Activated B cell treated with CpG ODN at 0.5 μM for 24 hours (primary cell): ENCODE results near the gene NRIP1. TPM values are rescaled to one million over a fixed set of nuclear protein-coding genes. Genes with fewer than 3 reads are reported as not detected.

Experiments
- ATAC-seq: fragments of 200-7000 bp; cut with Tn5 transposase; one replicate; pipeline ENCODE4 v1.10.0; 2021; ENCODE audit warnings: low read depth, mild to moderate bottlenecking, moderate library complexity
- CTCF ChIA-PET: fragments of 350-600 bp; sonication (Branson Sonifier 250); formaldehyde crosslinking; loops from one replicate; lab custom pipeline; 2021; ENCODE audit warnings: antibody characterized with exemption; lab: Charles Lee
- POLR2A ChIA-PET: fragments of 350-600 bp; sonication (Branson Sonifier 250); formaldehyde crosslinking; loops from one replicate; lab custom pipeline; 2021; ENCODE audit warnings: antibody characterized with exemption; lab: Charles Lee
- DNase-seq: peaks from one replicate; pipeline ENCODE4 v3.0.0; 2022
- H3K27ac Mint-ChIP-seq: one replicate; pipeline ENCODE4 v1.8.0; 2020; ENCODE audit warnings: mixed read lengths
- H3K27me3 Mint-ChIP-seq: one replicate; pipeline ENCODE4 v1.8.0; 2021; ENCODE audit warnings: mixed read lengths
- H3K36me3 Mint-ChIP-seq: one replicate; pipeline ENCODE4 v1.8.0; 2021; ENCODE audit warnings: low read depth, mixed read lengths
- H3K4me1 Mint-ChIP-seq: one replicate; pipeline ENCODE4 v1.8.0; 2021; ENCODE audit warnings: mixed read lengths
- H3K4me3 Mint-ChIP-seq: one replicate; pipeline ENCODE4 v1.8.0; 2020; ENCODE audit warnings: mild to moderate bottlenecking, mixed read lengths
- H3K9me3 Mint-ChIP-seq: one replicate; pipeline ENCODE4 v1.8.0; 2020; ENCODE audit warnings: mixed read lengths
- CTCF ChIP-seq: fragments of 200-600 bp; IDR thresholded peaks from one replicate; pipeline ENCODE4 v1.8.0; 2022; ENCODE audit warnings: antibody characterized with exemption, mild to moderate bottlenecking
- intact Hi-C: fragments of 100-400 bp; cut with micrococcal nuclease; formaldehyde crosslinking; loops from one replicate; pipeline ENCODE4 v1.15.1; 2024
- total RNA-seq: library from RNA; stranded (reverse); gene quantifications from 2 replicates; pipeline ENCODE4 v1.2.3, GENCODE V29; 2022

NRIP1 gene
- total RNA-seq, 1 donor from 2014 or later: 26.6 TPM

GRCh38 chr21:15098908-15099307 lies 34.1 kb upstream of the NRIP1 start:
- intact Hi-C loops: no loop called here
- H3K27me3 Mint-ChIP-seq: no peaks in the 10 kb centered on the region
- ChIA-PET POLR2A (no interaction called here), CTCF (no interaction called here)
- no peak overlapping the region for H3K4me3 Mint-ChIP-seq
- no peaks in the 10 kb centered on the region for H3K9me3 Mint-ChIP-seq
- TF ChIP-seq CTCF: no peak
- no peak overlapping the region for H3K27ac Mint-ChIP-seq
- no peaks in the 10 kb centered on the region for H3K4me1 Mint-ChIP-seq
- ATAC-seq: no peak
- DNase-seq: no peak
- no peaks in the 10 kb centered on the region for H3K36me3 Mint-ChIP-seq

- Mint-ChIP-seq H3K27me3 (no peaks in the 10 kb centered on the region), H3K27ac (no peak overlapping the region), H3K9me3 (no peaks in the 10 kb centered on the region), H3K4me1 (no peaks in the 10 kb centered on the region), H3K36me3 (no peaks in the 10 kb centered on the region), H3K4me3 (no peak overlapping the region)
- CTCF ChIA-PET: no interaction called here
- TF ChIP-seq CTCF: no peak
- POLR2A ChIA-PET: no interaction called here
- DNase-seq (no peak), ATAC-seq (no peak)
- intact Hi-C loops: no loop called here
Measured at GRCh38 chr21:15098181-15098580, 33.4 kb upstream of the NRIP1 start.

- no peak overlapping the region for H3K27ac Mint-ChIP-seq
- intact Hi-C loops: no loop called here
- no peaks in the 10 kb centered on the region for H3K27me3 Mint-ChIP-seq
- ATAC-seq: no peak
- H3K36me3 Mint-ChIP-seq: no peaks in the 10 kb centered on the region
- H3K4me1 Mint-ChIP-seq: no peaks in the 10 kb centered on the region
- no peak for DNase-seq
- no peak for TF ChIP-seq CTCF
- POLR2A ChIA-PET: no interaction called here
- H3K4me3 Mint-ChIP-seq: no peak overlapping the region
- H3K9me3 Mint-ChIP-seq: no peaks in the 10 kb centered on the region
- CTCF ChIA-PET: no interaction called here
Measured at GRCh38 chr21:15097580-15097979, 32.8 kb upstream of the NRIP1 start.

GRCh38 chr21:15096146-15096545 lies 31.3 kb upstream of the NRIP1 start:
- CTCF ChIA-PET: no interaction called here
- TF ChIP-seq CTCF: no peak

GRCh38 chr21:15095326-15095725 lies 30.5 kb upstream of the NRIP1 start:
- intact Hi-C loops: no loop called here
- H3K4me3 Mint-ChIP-seq: no peak overlapping the region
- POLR2A ChIA-PET: no interaction called here
- CTCF ChIA-PET: no interaction called here
- no peaks in the 10 kb centered on the region for H3K4me1 Mint-ChIP-seq
- no peaks in the 10 kb centered on the region for H3K9me3 Mint-ChIP-seq
- H3K27me3 Mint-ChIP-seq: no peaks in the 10 kb centered on the region
- H3K36me3 Mint-ChIP-seq: no peaks in the 10 kb centered on the region
- ATAC-seq (no peak), DNase-seq (no peak)
- no peak for TF ChIP-seq CTCF
- H3K27ac Mint-ChIP-seq: no peak overlapping the region

More at GRCh38 chr21:15096146-15096545, 31.3 kb upstream of the NRIP1 start:
- POLR2A ChIA-PET: no interaction called here
- H3K4me3 Mint-ChIP-seq: no peak overlapping the region
- no peaks in the 10 kb centered on the region for H3K27me3 Mint-ChIP-seq
- ATAC-seq: no peak
- no peak overlapping the region for H3K27ac Mint-ChIP-seq
- no peaks in the 10 kb centered on the region for H3K36me3 Mint-ChIP-seq
- no peaks in the 10 kb centered on the region for H3K4me1 Mint-ChIP-seq
- DNase-seq: no peak
- intact Hi-C loops: no loop called here
- H3K9me3 Mint-ChIP-seq: no peaks in the 10 kb centered on the region
